ENCODE results near the gene RPL37. TPM values are rescaled to one million over a fixed set of nuclear protein-coding genes. Genes with fewer than 3 reads are reported as not detected.
"Not testable (repeated sequence)": the region's sequence is repeated elsewhere in the genome, so short reads cannot be mapped to it uniquely, and the experiment has no call there.

The RPL37 gene
- polyA plus RNA-seq (ENCODE audit: insufficient read length in 10 of 10), result 1,000 to 10,000 TPM; 2,251 to 3,110 (median 2,597) TPM
- long read RNA-seq, donor 1, full-length matches to known transcripts, result 1,358 of 2,055 reads
- long read RNA-seq, donor 1, partial matches to known transcripts, result 688 of 2,055 reads
- long read RNA-seq, donor 1, other reads (novel, unspliced or antisense), result 9 of 2,055 reads
- long read RNA-seq, donor 2, full-length matches to known transcripts, result 1,036 of 1,453 reads
- long read RNA-seq, donor 2, partial matches to known transcripts, result 378 of 1,453 reads
- long read RNA-seq, donor 2, other reads (novel, unspliced or antisense), result 39 of 1,453 reads
- long read RNA-seq, donor 3, full-length matches to known transcripts, result 2 of 2 reads
- long read RNA-seq, donor 3, partial matches to known transcripts, result 0 of 2 reads
- long read RNA-seq, donor 3, other reads (novel, unspliced or antisense), result 0 of 2 reads
- long read RNA-seq, donor 4, full-length matches to known transcripts, result 497 of 887 reads
- long read RNA-seq, donor 4, partial matches to known transcripts, result 349 of 887 reads
- long read RNA-seq, donor 4, other reads (novel, unspliced or antisense), result 41 of 887 reads
- long read RNA-seq, donor 5, full-length matches to known transcripts, result 1,277 of 1,855 reads
- long read RNA-seq, donor 5, partial matches to known transcripts, result 558 of 1,855 reads
- long read RNA-seq, donor 5, other reads (novel, unspliced or antisense), result 20 of 1,855 reads
- long read RNA-seq, donor 6, full-length matches to known transcripts, result 915 of 1,588 reads
- long read RNA-seq, donor 6, partial matches to known transcripts, result 622 of 1,588 reads
- long read RNA-seq, donor 6, other reads (novel, unspliced or antisense), result 51 of 1,588 reads
- long read RNA-seq, donor 7, full-length matches to known transcripts, result 486 of 859 reads
- long read RNA-seq, donor 7, partial matches to known transcripts, result 354 of 859 reads
- long read RNA-seq, donor 7, other reads (novel, unspliced or antisense), result 19 of 859 reads
- long read RNA-seq, donor 8, full-length matches to known transcripts, result 853 of 1,366 reads
- long read RNA-seq, donor 8, partial matches to known transcripts, result 488 of 1,366 reads
- long read RNA-seq, donor 8, other reads (novel, unspliced or antisense), result 25 of 1,366 reads
- long read RNA-seq, donor 9, full-length matches to known transcripts, result 99 of 138 reads
- long read RNA-seq, donor 9, partial matches to known transcripts, result 32 of 138 reads
- long read RNA-seq, donor 9, other reads (novel, unspliced or antisense), result 7 of 138 reads

DNA sequence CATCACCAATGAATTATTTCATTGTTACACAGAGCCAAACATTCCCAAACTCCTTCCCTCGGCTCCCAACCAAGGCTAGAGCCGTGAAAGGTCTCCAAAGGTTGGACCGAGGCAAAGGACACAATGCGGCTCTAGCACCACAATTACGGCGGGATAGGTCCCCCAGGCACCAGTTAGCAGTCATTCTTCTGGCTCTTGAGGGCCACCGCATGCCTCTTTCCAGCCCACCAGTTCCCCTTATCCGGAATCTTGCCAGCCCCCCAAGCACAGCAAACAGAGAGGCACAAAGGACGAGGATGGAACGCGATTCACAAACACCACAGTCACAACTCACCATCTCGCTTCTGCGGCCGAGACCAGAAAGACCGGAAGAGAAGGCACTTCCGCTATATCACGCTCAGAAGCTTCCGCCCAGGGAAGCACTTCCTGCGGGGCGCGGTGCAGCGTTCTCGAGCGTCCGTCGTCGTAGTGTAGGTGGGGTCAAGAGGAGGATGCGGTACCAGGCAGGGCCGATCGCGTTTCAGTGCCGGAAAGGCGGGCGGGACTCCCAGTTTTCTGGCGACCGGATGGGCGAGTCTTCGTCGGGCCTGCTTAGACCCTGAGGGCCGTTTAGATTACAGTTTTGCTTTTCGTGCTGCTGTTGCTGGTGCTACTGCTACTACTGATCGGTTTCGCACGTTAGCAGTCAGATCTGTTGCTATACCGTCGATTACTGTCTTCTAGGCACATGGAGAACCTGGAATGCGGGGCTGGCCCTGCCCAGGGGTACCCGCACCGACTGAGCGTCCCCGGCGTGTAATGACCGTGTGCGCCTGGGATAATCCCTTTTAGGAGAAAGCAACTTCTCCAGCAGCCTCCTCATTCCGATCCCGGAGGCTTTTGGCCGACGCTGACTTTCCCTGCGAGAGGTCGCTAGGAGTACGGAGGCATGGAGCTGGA is at the start of gene RPL37:
TSS of gene RPL37 (minus strand) at position 374 of the 939 bp plus-strand sequence. CDS start at position 337, 37 bp downstream.
- DNase-seq, result peak; percentile 97 to 99 (median 98)

DNA sequence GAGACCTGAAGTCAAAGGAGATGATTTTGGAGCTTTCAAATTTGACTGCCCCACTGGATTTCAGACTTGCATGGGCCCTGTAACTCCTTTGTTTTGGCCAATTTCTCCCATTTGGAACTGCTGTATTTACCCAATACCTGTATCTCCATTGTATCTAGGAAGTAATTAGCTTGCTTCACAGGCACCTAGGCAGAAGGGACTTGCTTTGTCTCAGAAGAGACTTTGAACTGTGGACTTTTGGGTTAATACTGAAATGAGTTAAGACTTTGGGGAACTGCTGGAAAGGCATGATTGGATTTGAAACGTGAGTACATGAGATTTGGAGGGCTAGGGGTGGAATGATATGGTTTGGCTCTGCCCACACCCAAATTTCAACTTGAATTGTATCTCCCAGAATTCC is 48.0 kb upstream of the RPL37 start:
- DNase-seq, result not testable (repeated sequence)

GRCh38 chr5:40882291-40882690 is 47.3 kb upstream of the RPL37 start:
- DNase-seq, result no peak

DNA sequence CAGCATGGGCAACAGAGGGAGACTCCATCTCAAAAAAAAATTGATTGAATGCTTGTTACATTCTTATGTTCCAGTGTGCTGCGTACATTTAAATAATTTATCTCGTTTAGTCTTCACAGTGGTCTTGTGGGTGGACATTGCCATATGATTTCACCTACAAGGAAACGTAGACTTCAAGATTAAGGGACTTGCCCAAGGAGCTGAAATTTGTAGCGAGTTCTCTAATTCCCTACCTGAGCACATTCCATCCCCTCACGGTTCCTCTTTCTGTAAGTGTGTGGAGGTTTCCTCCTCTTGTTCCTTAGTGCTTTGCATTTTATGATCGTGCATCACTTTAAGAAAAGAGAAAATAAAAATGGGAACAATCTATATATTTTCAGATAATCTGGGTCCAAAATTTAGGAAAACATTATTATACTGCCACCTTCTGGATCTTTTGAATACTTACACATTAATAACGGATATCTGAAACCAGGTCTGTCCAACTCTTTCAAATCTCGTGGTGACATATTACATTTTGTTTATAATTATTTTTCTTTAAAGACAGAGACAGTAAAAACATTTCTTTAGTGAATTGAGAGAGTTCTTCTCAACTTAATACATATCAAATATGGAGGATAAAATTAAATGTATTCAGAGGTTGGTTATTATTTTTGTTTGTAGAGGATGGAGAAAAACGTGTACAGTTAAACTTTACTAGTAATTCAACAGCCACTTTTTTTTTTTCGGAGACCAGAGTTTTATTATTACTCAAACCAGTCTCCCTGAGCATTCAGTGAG is 44.3 kb upstream of the RPL37 start:
- DNase-seq, result peak; percentile 14 to 48 (median 16)

DNA sequence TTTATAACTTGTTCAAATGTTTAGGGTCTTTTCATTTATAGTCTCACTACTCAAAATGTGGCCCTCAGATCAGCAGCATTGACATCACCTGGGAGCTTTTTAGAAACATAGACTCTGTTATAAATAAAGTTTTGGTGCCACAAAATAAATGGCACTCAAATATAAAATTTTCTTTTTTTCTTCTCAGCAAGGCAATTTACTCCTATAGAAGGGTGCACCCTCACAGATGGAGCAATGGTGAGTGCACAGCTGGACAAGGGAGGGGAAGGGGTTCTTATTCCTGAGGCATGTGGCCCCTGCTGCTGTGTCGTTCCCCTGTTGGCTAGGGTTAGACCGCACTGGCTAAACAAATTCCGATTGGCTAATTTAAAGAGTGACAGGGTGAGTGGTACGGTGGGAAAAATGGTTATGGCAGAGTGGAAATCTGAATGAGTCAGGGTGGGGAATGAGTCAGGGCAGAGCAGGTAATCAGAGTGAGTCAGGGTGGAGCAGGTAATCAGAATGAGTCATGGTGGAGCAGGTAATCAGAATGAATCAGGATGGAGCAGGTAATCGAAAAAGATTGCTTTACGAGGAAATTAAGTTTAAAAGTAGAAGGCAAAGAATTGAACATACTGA is 42.5 kb upstream of the RPL37 start:
- no peak for DNase-seq

- DNase-seq, result no peak
Observed at GRCh38 chr5:40875958-40876357, 40.9 kb upstream of the RPL37 start.

- DNase-seq, result no peak
Observed at GRCh38 chr5:40873286-40873880, 38.4 kb upstream of the RPL37 start.

GRCh38 chr5:40872253-40872652 is 37.2 kb upstream of the RPL37 start:
- not testable (repeated sequence) for DNase-seq

- DNase-seq, result no peak
Observed at GRCh38 chr5:40871177-40871576, 36.2 kb upstream of the RPL37 start.

DNA sequence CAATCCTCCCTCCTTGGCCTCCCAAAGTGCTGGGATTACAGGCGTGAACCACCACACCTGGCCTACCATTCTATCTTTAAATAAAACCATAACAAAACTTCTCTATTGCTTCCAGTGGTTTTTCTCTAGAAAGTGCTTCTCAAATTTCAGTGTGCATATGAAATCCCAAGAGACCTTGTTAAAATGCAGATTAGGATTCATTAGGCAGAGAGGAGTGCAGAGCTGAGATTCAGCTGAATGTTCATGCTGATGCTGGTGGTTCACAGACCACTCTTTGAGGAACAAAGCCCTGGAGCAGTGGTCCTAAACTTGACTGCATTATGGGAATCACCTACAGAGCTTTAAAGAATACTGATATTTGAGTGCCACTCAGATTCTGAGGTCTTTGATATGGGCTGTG is 34.4 kb upstream of the RPL37 start:
- DNase-seq, result no peak

DNA sequence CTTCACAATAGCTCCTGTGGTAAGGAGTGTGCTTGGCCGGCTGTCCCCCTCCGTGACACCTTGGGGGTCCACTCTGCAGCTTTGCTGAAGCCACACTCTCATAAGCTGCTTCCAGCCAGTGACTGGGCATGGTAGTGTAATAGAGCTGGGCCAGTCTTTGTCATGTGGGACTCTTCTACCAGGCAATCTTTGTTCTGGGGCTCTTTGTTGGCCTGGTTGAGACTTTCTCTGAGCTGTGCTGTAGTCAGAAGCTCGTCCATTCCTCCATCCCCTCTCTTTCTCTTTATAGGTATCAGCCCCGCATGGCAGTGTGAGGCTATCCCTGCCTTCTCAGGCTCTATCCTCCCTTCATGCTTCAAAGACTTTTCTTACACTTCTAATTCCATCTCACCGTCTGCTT is 31.8 kb upstream of the RPL37 start:
- no peak for DNase-seq

DNA sequence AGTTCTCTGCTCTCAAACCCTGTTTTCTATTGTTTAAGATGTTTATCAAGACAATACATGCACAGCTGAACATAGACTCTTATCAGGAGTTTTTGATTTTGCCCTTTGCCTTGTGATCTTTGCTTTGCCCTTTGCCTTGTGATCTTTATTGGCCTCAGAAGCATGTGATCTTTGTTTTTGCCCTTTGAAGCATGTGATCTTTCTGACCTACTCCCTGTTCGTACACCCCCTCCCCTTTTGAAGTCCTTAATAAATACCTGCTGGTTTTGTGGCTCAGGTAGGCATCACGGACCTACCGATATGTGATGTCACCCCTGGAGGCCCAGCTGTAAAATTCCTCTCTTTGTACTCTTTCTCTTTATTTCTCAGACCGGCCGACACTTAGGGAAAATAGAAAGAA is 30.0 kb upstream of the RPL37 start:
- not testable (repeated sequence) for DNase-seq

GRCh38 chr5:40860711-40861110 is 25.7 kb upstream of the RPL37 start:
- DNase-seq, result no peak

- no peak for DNase-seq
Observed at GRCh38 chr5:40853632-40854192, 18.7 kb upstream of the RPL37 start.

DNA sequence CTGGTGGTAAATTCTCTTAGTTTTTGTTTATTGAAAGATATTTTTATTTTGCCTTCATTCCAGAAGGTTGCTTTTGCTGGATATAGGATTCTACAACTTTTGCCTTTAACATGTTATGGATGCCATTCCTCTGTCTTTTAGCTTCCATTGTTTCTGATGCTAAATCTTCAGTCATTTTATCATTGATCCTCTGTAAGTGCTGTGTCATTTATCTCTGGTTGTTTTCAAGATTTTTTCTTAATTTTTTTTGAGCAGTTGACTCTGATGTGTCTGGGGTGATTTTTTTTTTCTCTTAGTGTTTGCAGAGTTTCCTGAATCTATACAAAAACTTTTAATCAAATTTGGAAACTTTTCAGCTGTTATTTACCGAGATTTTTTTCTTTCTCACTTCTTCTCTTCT is 12.5 kb upstream of the RPL37 start:
- DNase-seq, result no peak

DNA sequence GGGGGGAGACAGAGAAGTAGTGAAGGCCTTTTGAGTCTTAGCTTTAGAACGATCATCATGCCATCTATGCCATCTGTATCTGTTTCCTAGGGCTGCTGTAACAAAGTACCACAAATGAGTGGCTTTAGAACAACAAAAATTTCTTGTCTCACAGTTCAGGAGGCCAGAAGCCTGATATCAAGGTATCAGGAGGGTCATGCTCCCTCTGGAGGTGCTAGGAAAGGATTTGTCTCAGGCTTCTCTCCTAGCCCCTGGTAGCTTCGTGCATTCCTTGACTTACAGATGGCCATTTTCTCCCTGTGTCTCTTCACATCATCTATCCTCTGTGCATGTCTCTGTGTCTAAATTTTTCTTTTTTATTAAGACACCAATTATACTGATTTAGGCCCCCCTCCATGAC is 11.3 kb upstream of the RPL37 start:
- DNase-seq, result no peak

DNA sequence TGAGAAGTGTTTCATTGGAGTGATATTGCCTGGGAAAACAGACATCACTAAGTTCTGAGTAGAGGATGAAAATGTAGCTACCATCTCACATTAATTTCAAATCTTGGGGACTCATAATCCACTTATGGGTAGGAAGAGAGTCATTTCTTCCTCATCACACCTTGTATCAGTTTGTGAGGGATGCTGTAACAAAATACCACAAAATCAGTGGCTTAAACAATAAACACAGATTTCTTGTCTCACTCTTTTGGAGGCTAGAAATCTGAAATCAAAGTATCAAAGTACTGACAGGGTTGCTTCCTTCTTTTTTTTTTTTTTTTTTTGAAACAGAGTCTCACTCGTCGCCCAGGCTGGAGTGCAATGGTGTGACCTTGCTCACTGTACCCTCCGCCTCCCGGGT is 9.5 kb upstream of the RPL37 start:
- no peak for DNase-seq

GRCh38 chr5:40842351-40842750 is 7.3 kb upstream of the RPL37 start:
- no peak for DNase-seq

Measured in muscle of back (tissue), 13 donors.